Endodermal cell (in vitro differentiated cells): Measurements from ENCODE around the gene ADH1B. TPM values are rescaled to one million over a fixed set of nuclear protein-coding genes. Genes with fewer than 3 reads are reported as not detected.
"Not testable (repeated sequence)": the region's sequence is repeated elsewhere in the genome, so short reads cannot be mapped to it uniquely, and the experiment has no call there.

Source experiments
- DNase-seq: peaks from one replicate; pipeline ENCODE4 v3.0.0-alpha.2; 2017
- H3K27ac ChIP-seq: 2 replicates; pipeline ENCODE4 v1.5.1; 2013; ENCODE audit warnings: mild to moderate bottlenecking, low read depth, low read length, moderate library complexity
- H3K27me3 ChIP-seq: 2 replicates; pipeline ENCODE4 v1.6.1; 2013; ENCODE audit warnings: mild to moderate bottlenecking, low read length, moderate library complexity; ENCODE audit not compliant: insufficient read depth, control insufficient read depth, poor library complexity, severe bottlenecking
- H3K36me3 ChIP-seq: 2 replicates; pipeline ENCODE4 v1.7.0; 2013; ENCODE audit warnings: mild to moderate bottlenecking, low read length, moderate library complexity; ENCODE audit not compliant: control insufficient read depth, insufficient read depth
- H3K4me1 ChIP-seq: one replicate; pipeline ENCODE4 v1.7.0; 2013; ENCODE audit warnings: low read length; ENCODE audit not compliant: control insufficient read depth, insufficient read depth
- H3K4me3 ChIP-seq: 2 replicates; pipeline ENCODE4 v1.5.1; 2013; ENCODE audit warnings: mild to moderate bottlenecking, low read length, moderate library complexity
- H3K9ac ChIP-seq: 2 replicates; pipeline ENCODE4 v1.6.1; 2013; ENCODE audit warnings: mild to moderate bottlenecking, low read length, moderate library complexity; ENCODE audit not compliant: poor library complexity, severe bottlenecking; ENCODE audit errors: extremely low read depth
- H3K9me3 ChIP-seq: 2 replicates; pipeline ENCODE4 v1.6.1; 2013; ENCODE audit warnings: mild to moderate bottlenecking, low read length, moderate library complexity; ENCODE audit not compliant: control insufficient read depth
- H3K27ac Mint-ChIP-seq: 2 replicates; pipeline ENCODE4 v1.8.0; 2020; ENCODE audit warnings: mixed read lengths
- H3K27me3 Mint-ChIP-seq: 2 replicates; pipeline ENCODE4 v1.8.0; 2021; ENCODE audit warnings: mild to moderate bottlenecking, mixed read lengths; ENCODE audit not compliant: insufficient read depth
- H3K36me3 Mint-ChIP-seq: 2 replicates; pipeline ENCODE4 v1.8.0; 2020; ENCODE audit warnings: low read depth, mixed read lengths
- H3K4me1 Mint-ChIP-seq: 2 replicates; pipeline ENCODE4 v1.8.0; 2020; ENCODE audit warnings: mixed read lengths
- H3K4me3 Mint-ChIP-seq: 2 replicates; pipeline ENCODE4 v1.8.0; 2020; ENCODE audit warnings: mild to moderate bottlenecking, moderate library complexity, mixed read lengths
- H3K9me3 Mint-ChIP-seq: 2 replicates; pipeline ENCODE4 v1.8.0; 2020; ENCODE audit warnings: mild to moderate bottlenecking, mixed read lengths
- CTCF ChIP-seq: fragments of 200-600 bp; sonication (generic); conservative IDR thresholded peaks from 2 replicates; pipeline ENCODE4 v1.5.0; 2021; ENCODE audit warnings: antibody characterized with exemption, mild to moderate bottlenecking
- WGBS, 2 experiments: methylation state at CpG; one replicate each; pipeline versions ENCODE4 v1.1.5 to v1.1.7; 2013; ENCODE audit warnings: missing lambda C conversion rate in 2 of 2, mixed read lengths in 1 of 2; ENCODE audit not compliant: insufficient coverage in 1 of 2, insufficient read length in 1 of 2; 5-methylcytosine and 5-hydroxymethylcytosine counted together
- total RNA-seq, 2 donors: library from RNA; stranded (reverse); fragmentation: NEBNext Ultra II Directional in 1 of 2; extraction: Animal tissue kit (Norgen Biotek cat#: 25700) in 1 of 2; gene quantifications; 2 replicates in 1 of 2; 3 replicates in 1 of 2; pipeline ENCODE4 v1.2.1, GENCODE V29; 2021

ADH1B gene
- total RNA-seq, 2 donors from 2014 or later = not detected

DNA sequence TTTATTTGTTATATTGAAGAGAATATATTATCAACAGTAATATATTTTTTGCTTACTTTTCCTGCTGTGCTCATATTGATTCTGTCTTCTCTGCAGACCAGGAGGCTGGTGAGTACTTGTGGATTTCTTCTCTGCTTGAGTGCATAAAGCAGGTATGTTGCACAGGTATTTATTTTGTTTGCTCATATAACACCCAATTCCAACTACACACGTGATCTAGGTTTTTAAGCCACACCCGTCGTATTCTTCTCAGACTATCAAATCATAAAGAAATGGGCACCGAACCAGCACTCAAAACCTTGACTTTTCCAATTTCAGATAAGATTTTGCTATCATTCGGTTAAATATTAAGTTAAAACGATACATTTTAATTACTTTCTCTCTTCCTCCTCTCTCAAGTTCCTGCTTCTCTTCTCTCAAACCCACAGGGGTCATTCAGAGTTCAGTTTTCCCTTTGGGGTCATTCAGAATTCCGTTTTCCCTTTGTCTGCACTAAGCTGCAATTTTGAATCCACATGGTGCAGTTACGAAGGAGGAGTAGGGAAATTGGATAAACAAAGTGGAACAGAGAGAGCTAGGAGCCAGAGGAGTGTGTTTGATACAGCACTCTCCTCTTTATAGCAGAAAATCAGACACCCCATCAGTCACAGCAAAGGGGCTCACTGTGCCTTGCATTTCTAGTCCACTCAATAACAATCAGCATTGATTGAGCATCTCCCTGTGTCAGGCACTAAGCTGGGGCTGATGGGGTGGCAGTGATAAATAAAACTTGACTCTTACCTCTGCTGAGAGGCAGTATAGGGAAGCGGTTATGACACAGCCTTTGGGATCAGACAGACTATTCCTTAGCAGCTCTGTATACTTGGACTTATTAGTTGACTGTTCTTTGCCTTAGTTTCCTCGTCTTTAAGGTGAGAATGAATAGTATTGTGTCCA is 31.7 kb upstream of the ADH1B start, which contains the start of gene ADH1C:
ADH1C (minus strand) TSS at position 145 of the 936 bp plus-strand sequence; CDS start at position 74, 71 bp downstream.
- Mint-ChIP-seq H3K9me3 (peaks cover 36% of the 10 kb centered on the region), H3K4me1 (no peaks in the 10 kb centered on the region), H3K27me3 (no peaks in the 10 kb centered on the region), H3K27ac (no peak within 1 kb of the TSS), H3K36me3 (no peaks in the 10 kb centered on the region), H3K4me3 (no peak within 1 kb of the TSS)
- 86 to 94% methylated on average over 8 to 10 of the region's 10 CpGs for WGBS, 2 experiments
- no peak within 1 kb of the TSS for H3K9ac ChIP-seq
- TF ChIP-seq CTCF = no peak
- no peak within 1 kb of the TSS for H3K4me3 ChIP-seq
- no peaks in the 10 kb centered on the region for H3K27me3 ChIP-seq
- H3K27ac ChIP-seq = no peak within 1 kb of the TSS
- no peaks in the 10 kb centered on the region for H3K36me3 ChIP-seq
- H3K9me3 ChIP-seq = no peaks in the 10 kb centered on the region
- no peaks in the 10 kb centered on the region for H3K4me1 ChIP-seq
- DNase-seq = no peak

- H3K9me3 Mint-ChIP-seq = peaks cover 27% of the 10 kb centered on the region
- Histone ChIP-seq H3K36me3 (no peaks in the 10 kb centered on the region), H3K27ac (no peak overlapping the region), H3K4me1 (no peaks in the 10 kb centered on the region), H3K4me3 (no peak overlapping the region), H3K27me3 (no peaks in the 10 kb centered on the region), H3K9me3 (no peaks in the 10 kb centered on the region), H3K9ac (no peak overlapping the region)
- 100% methylated on average over 1 of the region's 2 CpGs; no CpG with 5 or more reads in 1 of the 2 experiments for WGBS, 2 experiments
- TF ChIP-seq CTCF = no peak
- no peak overlapping the region for H3K27ac Mint-ChIP-seq
- DNase-seq = no peak
- H3K4me1 Mint-ChIP-seq = no peaks in the 10 kb centered on the region
- no peak overlapping the region for H3K4me3 Mint-ChIP-seq
- no peaks in the 10 kb centered on the region for H3K27me3 Mint-ChIP-seq
- no peaks in the 10 kb centered on the region for H3K36me3 Mint-ChIP-seq
These were observed 30.3 kb upstream of the ADH1B start for GRCh38 chr4:99351487-99351886.

DNA sequence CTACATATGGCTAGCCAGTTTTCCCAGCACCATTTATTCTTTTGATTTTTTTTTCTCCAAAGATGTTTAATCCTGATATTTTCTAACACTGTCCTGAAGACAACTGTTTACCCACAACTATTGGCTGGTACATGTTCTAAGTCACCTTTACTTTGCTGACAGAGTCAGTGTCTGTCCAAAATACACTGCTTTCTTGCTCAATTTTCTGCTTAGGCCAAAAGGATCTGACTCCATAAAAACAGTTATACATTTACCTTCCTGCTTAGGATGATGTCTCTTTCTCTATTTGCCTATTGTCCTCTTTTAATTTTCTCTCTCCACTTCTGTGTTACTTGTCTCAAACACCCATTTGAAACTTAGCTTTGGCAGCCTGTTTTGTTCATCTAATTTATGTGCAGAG is 28.1 kb upstream of the ADH1B start:
- H3K9me3 ChIP-seq = no peaks in the 10 kb centered on the region
- no peaks in the 10 kb centered on the region for H3K4me1 Mint-ChIP-seq
- no peaks in the 10 kb centered on the region for H3K36me3 ChIP-seq
- peaks cover 5% of the 10 kb centered on the region for H3K27me3 Mint-ChIP-seq
- no peaks in the 10 kb centered on the region for H3K36me3 Mint-ChIP-seq
- no peak overlapping the region for H3K27ac ChIP-seq
- H3K9ac ChIP-seq = no peak overlapping the region
- no peak overlapping the region for H3K4me3 Mint-ChIP-seq
- peaks cover 12% of the 10 kb centered on the region for H3K9me3 Mint-ChIP-seq
- TF ChIP-seq CTCF = no peak
- H3K4me1 ChIP-seq = no peaks in the 10 kb centered on the region
- H3K4me3 ChIP-seq = no peak overlapping the region
- no peak for DNase-seq
- H3K27ac Mint-ChIP-seq = no peak overlapping the region
- H3K27me3 ChIP-seq = peaks cover 6% of the 10 kb centered on the region

- not testable (repeated sequence) for DNase-seq, H3K4me3 ChIP-seq, H3K9me3 ChIP-seq, H3K27ac Mint-ChIP-seq, H3K4me1 ChIP-seq, H3K4me1 Mint-ChIP-seq, H3K27ac ChIP-seq, H3K36me3 ChIP-seq, H3K9ac ChIP-seq, H3K9me3 Mint-ChIP-seq, H3K4me3 Mint-ChIP-seq, H3K36me3 Mint-ChIP-seq
- peaks cover 50% of the 10 kb centered on the region for H3K27me3 Mint-ChIP-seq
- H3K27me3 ChIP-seq = peaks cover 45% of the 10 kb centered on the region
- 69 to 71% methylated on average over 3 to 7 of the region's 7 CpGs for WGBS, 2 experiments
These were observed 21.4 kb upstream of the ADH1B start for GRCh38 chr4:99342624-99343023.
